ENCODE measurements around the gene GDA.

The GDA gene

DNA sequence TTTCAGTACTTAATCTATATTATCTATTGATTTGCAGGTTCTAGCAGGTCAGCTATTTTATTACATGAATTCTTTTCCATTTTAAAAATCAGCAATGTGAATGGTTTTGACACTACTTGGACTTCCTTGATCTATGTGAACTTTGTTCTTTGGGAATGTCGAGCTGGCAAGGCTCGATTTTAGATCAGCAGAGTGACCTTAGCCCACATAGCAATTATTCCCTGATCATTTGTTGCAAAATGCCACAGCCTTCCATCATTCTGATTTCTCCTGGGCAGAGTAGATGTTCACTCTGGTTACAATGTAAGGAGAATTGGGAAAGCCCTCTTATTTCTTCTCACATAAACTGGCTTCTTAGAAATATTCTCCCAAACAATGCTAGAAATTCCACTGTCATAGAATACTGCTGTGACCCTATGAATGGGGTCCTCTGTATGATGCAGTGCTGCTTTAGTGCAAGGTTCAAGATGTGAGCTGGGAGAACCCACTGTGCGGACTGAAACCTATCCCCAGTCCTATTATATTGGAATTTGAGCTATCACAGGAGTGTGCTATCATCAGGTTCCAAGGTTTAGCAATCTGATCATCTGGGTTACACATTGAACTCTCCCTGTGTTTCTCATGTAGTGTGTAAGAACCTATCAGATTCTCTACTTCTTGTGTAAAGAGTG lies 15.7 kb upstream of the GDA start:
- peaks cover 2% of the 10 kb centered on the region for H3K27me3 ChIP-seq (ENCODE audit: control insufficient read depth, insufficient read depth, low read length)
- no peak overlapping the region for H3K9ac ChIP-seq (ENCODE audit: low read depth, low read length)
- no peaks in the 10 kb centered on the region for H3K4me1 ChIP-seq (ENCODE audit: control insufficient read depth, insufficient read depth, low read length)
- no peaks in the 10 kb centered on the region for H3K9me3 ChIP-seq (replicated peaks; ENCODE audit: low read length)
- H3K4me3 ChIP-seq (ENCODE audit: low read length): no peak overlapping the region
- H3K4me2 ChIP-seq (ENCODE audit: low read length): no peak overlapping the region
- no peaks in the 10 kb centered on the region for H3K36me3 ChIP-seq (ENCODE audit: insufficient read depth, low read length)

DNA sequence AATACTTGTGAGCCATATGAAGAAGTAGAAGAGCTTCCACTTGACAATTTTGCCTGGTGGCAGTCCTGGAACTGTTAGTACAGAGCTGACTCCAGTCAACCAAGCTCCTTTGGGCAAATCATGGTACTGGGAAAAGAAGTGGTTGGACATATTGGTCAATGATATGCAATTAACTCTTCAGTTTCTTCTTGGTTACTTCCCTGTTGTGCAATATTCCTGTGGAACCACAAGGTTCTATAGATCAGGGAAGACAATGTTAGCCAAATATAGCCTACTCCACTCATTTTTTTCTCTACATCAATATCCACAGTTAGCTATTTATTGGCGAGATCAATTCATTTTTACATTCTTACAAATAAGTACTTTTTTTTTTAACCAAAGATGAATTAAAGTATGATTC lies 14.4 kb upstream of the GDA start:
- Histone ChIP-seq H3K36me3 (ENCODE audit: insufficient read depth, low read length) (no peaks in the 10 kb centered on the region), H3K9me3 (replicated peaks; ENCODE audit: low read length) (no peaks in the 10 kb centered on the region), H3K4me3 (ENCODE audit: low read length) (no peak overlapping the region), H3K27me3 (ENCODE audit: control insufficient read depth, insufficient read depth, low read length) (peaks cover 4% of the 10 kb centered on the region), H3K4me1 (ENCODE audit: control insufficient read depth, insufficient read depth, low read length) (no peaks in the 10 kb centered on the region), H3K9ac (ENCODE audit: low read depth, low read length) (no peak overlapping the region), H3K4me2 (ENCODE audit: low read length) (no peak overlapping the region)

DNA sequence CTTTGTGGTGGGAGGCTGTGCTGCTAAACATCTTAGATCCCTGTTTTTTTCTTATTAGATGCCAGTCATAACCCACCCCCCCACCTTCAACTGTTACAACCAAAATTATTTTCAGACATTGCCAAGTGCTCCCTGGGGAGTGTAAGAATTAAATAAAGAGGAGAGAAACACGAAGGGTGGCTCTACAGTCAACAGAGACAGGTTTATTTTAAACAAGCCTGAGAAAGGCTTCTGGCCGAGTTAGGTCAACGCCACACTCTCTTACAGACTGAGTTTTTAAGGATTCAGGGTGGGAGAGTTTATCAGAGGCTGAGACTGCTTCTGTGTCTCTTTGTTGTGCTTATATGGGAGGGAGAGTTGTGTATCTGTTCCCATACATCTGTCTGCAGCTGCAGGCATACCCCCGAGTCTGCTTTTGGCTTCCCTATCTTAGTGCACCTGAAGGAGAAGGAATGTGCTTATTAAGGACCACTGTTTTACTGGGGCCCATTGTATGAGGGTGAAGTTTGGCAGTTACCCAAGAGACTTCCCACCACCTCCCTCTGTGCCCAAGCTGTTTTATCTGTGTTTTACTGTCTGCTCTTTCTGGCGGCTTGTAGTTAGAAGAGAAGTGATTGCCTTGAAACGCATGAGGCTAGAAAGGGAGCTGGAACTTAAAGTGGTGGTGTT lies 11.4 kb upstream of the GDA start:
- no peaks in the 10 kb centered on the region for H3K36me3 ChIP-seq (ENCODE audit: insufficient read depth, low read length)
- peaks cover 4% of the 10 kb centered on the region for H3K27me3 ChIP-seq (ENCODE audit: control insufficient read depth, insufficient read depth, low read length)
- H3K4me3 ChIP-seq (ENCODE audit: low read length): no peak overlapping the region
- no peak overlapping the region for H3K9ac ChIP-seq (ENCODE audit: low read depth, low read length)
- H3K4me2 ChIP-seq (ENCODE audit: low read length): no peak overlapping the region
- H3K9me3 ChIP-seq (replicated peaks; ENCODE audit: low read length): no peaks in the 10 kb centered on the region
- H3K4me1 ChIP-seq (ENCODE audit: control insufficient read depth, insufficient read depth, low read length): no peaks in the 10 kb centered on the region

DNA sequence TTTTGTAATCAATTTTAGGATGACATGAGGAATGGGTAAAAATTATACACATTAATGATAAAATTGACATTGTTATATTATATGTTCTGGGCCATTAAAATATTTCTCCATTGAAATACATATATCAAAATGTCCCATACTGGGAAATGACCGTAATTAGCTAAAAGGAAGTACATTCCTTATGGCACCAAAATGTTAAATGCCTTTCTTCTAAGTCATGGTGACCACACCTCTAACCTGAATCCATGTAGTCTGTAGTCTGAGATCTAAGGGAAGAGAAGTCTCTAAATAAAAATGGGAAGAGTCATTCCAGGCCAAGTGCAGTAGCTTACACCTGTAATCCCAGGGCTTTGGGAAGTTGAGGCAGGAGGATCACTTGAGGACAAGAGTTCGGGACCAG lies 10.0 kb upstream of the GDA start:
- H3K4me3 ChIP-seq (ENCODE audit: low read length): no peak overlapping the region
- H3K4me2 ChIP-seq (ENCODE audit: low read length): no peak overlapping the region
- no peaks in the 10 kb centered on the region for H3K4me1 ChIP-seq (ENCODE audit: control insufficient read depth, insufficient read depth, low read length)

DNA sequence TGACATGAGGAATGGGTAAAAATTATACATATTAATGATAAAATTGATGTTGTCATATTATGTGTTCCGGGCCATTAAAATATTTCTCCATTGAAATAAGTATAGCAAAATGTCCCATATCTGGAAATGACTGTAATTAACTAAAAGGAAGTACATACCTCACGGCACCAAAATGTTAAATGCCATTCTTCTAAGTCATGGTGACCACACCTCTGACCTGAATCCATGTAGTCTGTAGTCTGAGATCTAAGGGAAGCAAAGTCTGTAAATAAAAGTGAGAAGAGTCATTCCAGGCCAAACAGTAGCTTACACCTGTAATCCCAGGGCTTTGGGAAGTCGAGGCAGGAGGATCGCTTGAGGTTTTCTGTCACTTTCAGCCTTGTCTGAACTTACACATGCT lies 8.7 kb upstream of the GDA start:
- H3K4me2 ChIP-seq (ENCODE audit: low read length): no peak overlapping the region

More for the DNA sequence above, 10.0 kb upstream of the GDA start:
- no peak overlapping the region for H3K9ac ChIP-seq (ENCODE audit: low read depth, low read length)
- H3K9me3 ChIP-seq (replicated peaks; ENCODE audit: low read length): no peaks in the 10 kb centered on the region
- H3K27me3 ChIP-seq (ENCODE audit: control insufficient read depth, insufficient read depth, low read length): peaks cover 4% of the 10 kb centered on the region
- no peaks in the 10 kb centered on the region for H3K36me3 ChIP-seq (ENCODE audit: insufficient read depth, low read length)

DNA sequence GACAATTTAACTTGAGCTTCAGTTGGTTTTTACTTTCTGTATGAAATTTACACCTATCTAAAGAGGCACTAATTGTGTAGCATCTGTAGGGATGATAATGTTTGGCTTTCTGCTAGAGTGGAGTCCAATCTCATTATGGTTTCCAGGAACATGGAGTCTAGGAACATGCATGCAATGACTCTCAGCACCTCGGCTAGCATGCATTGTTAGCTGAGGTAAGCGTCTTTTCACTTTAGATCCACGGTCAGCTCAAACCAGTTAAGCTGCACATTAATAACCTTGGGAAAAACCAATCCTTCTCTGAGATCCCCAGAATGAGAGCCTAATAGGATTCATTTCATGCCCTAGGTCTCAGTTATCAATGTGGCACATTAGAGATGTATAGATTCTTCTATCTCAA lies 7.8 kb upstream of the GDA start:
- Histone ChIP-seq H3K4me1 (ENCODE audit: control insufficient read depth, insufficient read depth, low read length) (no peaks in the 10 kb centered on the region), H3K9ac (ENCODE audit: low read depth, low read length) (no peak overlapping the region), H3K9me3 (replicated peaks; ENCODE audit: low read length) (no peaks in the 10 kb centered on the region), H3K27me3 (ENCODE audit: control insufficient read depth, insufficient read depth, low read length) (peaks cover 4% of the 10 kb centered on the region), H3K4me3 (ENCODE audit: low read length) (no peak overlapping the region), H3K4me2 (ENCODE audit: low read length) (no peak overlapping the region), H3K36me3 (ENCODE audit: insufficient read depth, low read length) (no peaks in the 10 kb centered on the region)

More for the DNA sequence above, 8.7 kb upstream of the GDA start:
- H3K9ac ChIP-seq (ENCODE audit: low read depth, low read length): no peak overlapping the region
- H3K9me3 ChIP-seq (replicated peaks; ENCODE audit: low read length): no peaks in the 10 kb centered on the region
- H3K36me3 ChIP-seq (ENCODE audit: insufficient read depth, low read length): no peaks in the 10 kb centered on the region
- H3K4me3 ChIP-seq (ENCODE audit: low read length): no peak overlapping the region
- no peaks in the 10 kb centered on the region for H3K4me1 ChIP-seq (ENCODE audit: control insufficient read depth, insufficient read depth, low read length)
- H3K27me3 ChIP-seq (ENCODE audit: control insufficient read depth, insufficient read depth, low read length): peaks cover 4% of the 10 kb centered on the region

DNA sequence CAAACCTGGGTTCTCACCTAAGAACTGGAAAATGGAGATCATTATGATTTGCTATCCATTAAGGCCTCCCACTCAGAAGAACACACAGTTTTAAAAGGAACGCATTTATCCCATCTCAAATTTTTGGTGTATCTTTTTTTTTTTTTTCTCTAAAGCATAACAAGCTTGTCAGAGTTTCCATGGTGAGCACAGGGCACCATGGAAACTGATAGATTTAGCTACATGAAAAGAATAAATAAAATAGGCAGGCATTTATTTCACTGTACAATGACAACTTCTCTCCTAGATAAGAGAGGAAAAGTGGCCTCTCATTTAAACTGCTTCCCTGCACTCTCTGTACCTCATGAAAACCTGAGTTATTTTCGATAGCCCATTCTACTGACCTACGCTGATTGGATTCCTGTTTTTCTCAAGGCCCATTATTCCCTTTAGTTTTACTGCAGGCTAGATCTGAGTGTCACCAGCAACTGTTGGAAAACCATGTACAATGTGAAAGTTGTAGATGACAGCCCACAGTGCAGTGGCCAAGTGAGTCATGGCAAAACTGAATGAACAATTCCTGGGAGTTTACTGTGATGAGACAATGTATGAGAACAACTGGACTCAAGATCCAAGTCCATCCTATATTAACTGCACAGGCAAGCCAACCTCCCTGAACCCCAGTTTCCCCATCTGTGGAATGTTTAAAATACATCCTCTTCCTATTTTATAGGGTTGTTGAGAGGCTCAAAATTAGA lies 4.3 kb upstream of the GDA start:
- Histone ChIP-seq H3K4me1 (ENCODE audit: control insufficient read depth, insufficient read depth, low read length) (peaks cover 5% of the 10 kb centered on the region), H3K4me3 (ENCODE audit: low read length) (no peak overlapping the region), H3K9ac (ENCODE audit: low read depth, low read length) (no peak overlapping the region), H3K4me2 (ENCODE audit: low read length) (no peak overlapping the region), H3K9me3 (replicated peaks; ENCODE audit: low read length) (no peaks in the 10 kb centered on the region), H3K27me3 (ENCODE audit: control insufficient read depth, insufficient read depth, low read length) (peaks cover 22% of the 10 kb centered on the region), H3K36me3 (ENCODE audit: insufficient read depth, low read length) (no peaks in the 10 kb centered on the region)

DNA sequence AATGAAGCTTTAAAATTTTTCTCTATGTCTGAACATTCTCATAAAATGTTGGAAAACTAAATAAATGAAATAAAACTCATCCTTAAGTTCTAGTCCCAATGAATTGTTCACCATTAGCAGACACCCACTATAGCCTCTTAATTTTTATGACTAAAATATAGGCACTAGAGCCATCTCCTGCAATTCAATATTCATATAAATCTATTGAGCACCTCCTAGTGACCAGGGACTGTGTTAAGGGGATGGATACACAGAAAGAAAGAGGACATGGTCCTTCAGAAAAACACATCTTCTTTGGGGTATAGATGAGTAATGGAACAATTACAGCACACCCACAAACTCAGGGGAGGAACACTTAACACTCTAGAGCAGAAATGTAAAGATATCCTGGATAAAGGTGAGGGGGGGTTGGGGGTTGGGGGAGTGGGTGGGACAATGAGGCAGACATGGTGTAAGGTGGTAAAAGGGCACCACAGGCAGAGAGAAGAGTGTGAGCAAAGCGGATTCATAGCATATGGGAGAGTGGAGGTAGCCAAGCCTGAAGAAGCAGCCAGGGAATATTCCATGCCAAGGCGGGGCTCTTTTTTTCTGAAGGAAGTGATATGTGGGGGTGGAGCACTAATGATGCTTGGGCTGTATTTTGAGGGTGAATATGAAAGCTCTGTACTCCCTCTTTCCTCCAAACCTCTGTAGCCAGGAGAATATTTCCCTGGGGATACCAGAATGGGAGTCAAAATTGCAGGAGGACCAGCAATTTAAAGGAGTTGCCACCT lies 3.3 kb upstream of the GDA start:
- Histone ChIP-seq H3K27me3 (ENCODE audit: control insufficient read depth, insufficient read depth, low read length) (peaks cover 30% of the 10 kb centered on the region), H3K9ac (ENCODE audit: low read depth, low read length) (no peak overlapping the region), H3K36me3 (ENCODE audit: insufficient read depth, low read length) (no peaks in the 10 kb centered on the region), H3K4me1 (ENCODE audit: control insufficient read depth, insufficient read depth, low read length) (peaks cover 5% of the 10 kb centered on the region), H3K9me3 (replicated peaks; ENCODE audit: low read length) (no peaks in the 10 kb centered on the region), H3K4me3 (ENCODE audit: low read length) (no peak overlapping the region), H3K4me2 (ENCODE audit: low read length) (no peak overlapping the region)

DNA sequence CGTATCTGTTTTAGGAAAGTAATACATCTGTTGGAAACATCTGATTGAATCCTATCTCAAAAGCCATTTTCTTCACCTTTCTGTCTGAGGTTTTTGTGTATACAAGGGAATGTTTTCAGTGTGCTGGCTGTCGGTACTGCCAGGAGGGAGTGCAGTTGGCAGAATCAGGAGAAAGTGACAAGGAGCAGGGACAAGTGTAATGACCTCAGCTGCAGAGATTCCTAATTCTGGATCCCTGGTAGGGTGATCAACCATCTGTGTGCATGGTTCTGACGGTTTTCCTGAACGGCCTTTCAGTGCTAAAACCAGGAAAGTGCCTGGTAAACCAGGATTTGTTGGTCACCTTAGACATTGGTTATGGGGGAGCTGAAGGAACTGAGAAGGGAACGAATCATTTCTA lies 1.6 kb upstream of the GDA start:
- Histone ChIP-seq H3K4me3 (ENCODE audit: low read length) (no peak overlapping the region), H3K36me3 (ENCODE audit: insufficient read depth, low read length) (no peaks in the 10 kb centered on the region), H3K4me2 (ENCODE audit: low read length) (no peak overlapping the region), H3K9ac (ENCODE audit: low read depth, low read length) (no peak overlapping the region), H3K27me3 (ENCODE audit: control insufficient read depth, insufficient read depth, low read length) (peaks cover 30% of the 10 kb centered on the region), H3K4me1 (ENCODE audit: control insufficient read depth, insufficient read depth, low read length) (peaks cover 5% of the 10 kb centered on the region), H3K9me3 (replicated peaks; ENCODE audit: low read length) (no peaks in the 10 kb centered on the region)

DNA sequence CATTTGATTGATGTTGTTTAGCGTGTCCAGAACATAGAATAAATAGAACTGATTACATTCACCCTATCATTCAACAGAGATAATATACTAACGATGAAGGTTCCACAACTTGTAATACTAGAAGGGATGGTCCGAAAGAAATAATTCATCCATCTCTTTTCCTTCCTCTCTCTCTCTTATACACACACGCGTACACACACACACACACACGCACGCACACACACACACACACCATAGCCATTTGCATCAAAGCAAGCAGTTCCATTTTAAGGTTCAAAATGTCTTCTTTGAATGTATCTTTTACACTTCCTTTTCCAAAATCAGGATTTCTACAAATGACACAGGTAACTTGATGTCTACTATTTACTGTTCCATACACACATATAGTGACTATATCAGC lies 887 bp downstream of the GDA start:
- no peak overlapping the region for H3K4me3 ChIP-seq (ENCODE audit: low read length)
- H3K4me1 ChIP-seq (ENCODE audit: control insufficient read depth, insufficient read depth, low read length): peaks cover 5% of the 10 kb centered on the region
- H3K9me3 ChIP-seq (replicated peaks; ENCODE audit: low read length): no peaks in the 10 kb centered on the region
- no peaks in the 10 kb centered on the region for H3K36me3 ChIP-seq (ENCODE audit: insufficient read depth, low read length)
- H3K4me2 ChIP-seq (ENCODE audit: low read length): no peak overlapping the region
- peaks cover 30% of the 10 kb centered on the region for H3K27me3 ChIP-seq (ENCODE audit: control insufficient read depth, insufficient read depth, low read length)
- H3K9ac ChIP-seq (ENCODE audit: low read depth, low read length): no peak overlapping the region

DNA sequence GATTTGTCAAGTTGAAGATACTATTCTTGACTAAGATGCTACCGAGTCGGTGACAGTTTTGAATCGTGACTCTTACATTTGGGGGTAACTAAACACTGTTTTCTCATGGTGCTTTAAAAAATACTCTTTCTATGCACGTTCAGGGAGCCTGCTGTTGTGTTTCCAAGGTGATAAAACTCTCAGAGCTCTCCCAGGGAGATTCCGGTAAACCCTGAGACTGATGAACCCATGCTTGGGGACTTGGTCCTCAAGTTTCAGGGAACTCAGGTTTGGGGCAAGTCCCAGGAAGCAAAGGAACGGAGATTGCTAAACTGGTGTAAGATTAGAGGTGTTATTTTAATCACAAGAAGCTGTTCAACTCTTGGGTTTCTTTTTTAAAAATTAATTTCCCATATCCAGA lies 1.4 kb downstream of the GDA start:
- Histone ChIP-seq H3K9ac (ENCODE audit: low read depth, low read length) (no peak overlapping the region), H3K4me2 (ENCODE audit: low read length) (no peak overlapping the region), H3K4me1 (ENCODE audit: control insufficient read depth, insufficient read depth, low read length) (peaks cover 5% of the 10 kb centered on the region), H3K36me3 (ENCODE audit: insufficient read depth, low read length) (no peaks in the 10 kb centered on the region), H3K4me3 (ENCODE audit: low read length) (no peak overlapping the region), H3K9me3 (replicated peaks; ENCODE audit: low read length) (no peaks in the 10 kb centered on the region), H3K27me3 (ENCODE audit: control insufficient read depth, insufficient read depth, low read length) (peaks cover 30% of the 10 kb centered on the region)
